GM12878 (cell line): Measurements from ENCODE around the gene CFAP58. TPM values are rescaled to one million over a fixed set of nuclear protein-coding genes. Genes with fewer than 3 reads are reported as not detected.

ENCODE experiments used
- ATAC-seq: fragments of 200-7000 bp; cut with Tn5 transposase; 3 replicates; pipeline ENCODE4 v1.9.1; 2020; ENCODE audit warnings: mild to moderate bottlenecking, moderate library complexity
- BruUV-seq: library from RNA; stranded (reverse); fragments of 400-500 nt; replicated peaks from 2 replicates; lab custom pipeline; 2021; lab: Mats Ljungman, UMichigan
- CTCF ChIA-PET: fragments of 300-600 bp; sonication (Branson Sonifier 250); formaldehyde crosslinking; extraction: SDS; loops from one replicate; lab custom pipeline; 2021; ENCODE audit warnings: inconsistent platforms; lab: Yijun Ruan, JAX
- POLR2A ChIA-PET: fragments of 350-600 bp; formaldehyde crosslinking; extraction: SDS; loops from one replicate; lab custom pipeline; 2021; ENCODE audit warnings: inconsistent platforms; lab: Charles Lee
- RAD21 ChIA-PET: fragments of 300-600 bp; sonication (Branson Sonifier 250); formaldehyde crosslinking; loops from one replicate; lab custom pipeline; 2023; ENCODE audit warnings: antibody characterized with exemption; ENCODE audit not compliant: unreplicated experiment; lab: Charles Lee
- SMC1A ChIA-PET: fragments of 300-600 bp; sonication (Branson Sonifier 250); formaldehyde crosslinking; loops from one replicate; lab custom pipeline; 2023; ENCODE audit not compliant: unreplicated experiment, uncharacterized antibody; lab: Charles Lee
- DNase-seq: peaks from one replicate; pipeline ENCODE4 v3.0.0-alpha.2; 2011; ENCODE audit warnings: low read depth, low spot score
- FAIRE-seq: peaks from 3 replicates; lab custom pipeline; 2011; peaks lifted over from hg19 to GRCh38; lab: Jason Lieb, UNC
- H2AFZ ChIP-seq: 2 replicates; pipeline ENCODE4 v1.6.0; 2011; ENCODE audit warnings: low read depth, low read length, control low read depth; ENCODE audit not compliant: control insufficient read depth
- H3K27ac ChIP-seq: 2 replicates; pipeline ENCODE4 v1.5.1; 2011; ENCODE audit warnings: control low read depth; ENCODE audit not compliant: control insufficient read depth, insufficient read depth
- H3K27me3 ChIP-seq, 2 experiments: replicated peaks in 1 of 2; 2 replicates each; pipeline versions ENCODE4 v1.6.0 to v1.6.1; 2011; ENCODE audit warnings: low read length in 1 of 2; ENCODE audit not compliant: control insufficient read depth in 2 of 2, insufficient read depth in 2 of 2
- H3K36me3 ChIP-seq, 2 experiments: 2 replicates each; pipeline ENCODE4 v1.5.1; 2011; ENCODE audit warnings: low read length in 1 of 2; ENCODE audit not compliant: control insufficient read depth in 2 of 2, insufficient read depth in 2 of 2
- H3K4me1 ChIP-seq: 2 replicates; pipeline ENCODE4 v1.6.1; 2011; ENCODE audit warnings: mild to moderate bottlenecking, low read length, moderate library complexity, mixed read lengths; ENCODE audit not compliant: control insufficient read depth, insufficient read depth
- H3K4me2 ChIP-seq: 2 replicates; pipeline ENCODE4 v1.6.0; 2011; ENCODE audit warnings: control low read depth; ENCODE audit not compliant: control insufficient read depth, insufficient read depth
- H3K4me3 ChIP-seq: fragments of 200-600 bp; sonication (generic); 2 replicates; pipeline ENCODE4 v1.5.1; 2016
- H3K79me2 ChIP-seq: 2 replicates; pipeline ENCODE4 v1.6.0; 2011; ENCODE audit warnings: low read length; ENCODE audit not compliant: control insufficient read depth, insufficient read depth
- H3K9ac ChIP-seq: 2 replicates; pipeline ENCODE4 v1.8.0; 2011; ENCODE audit warnings: low read length, control low read depth, mixed read lengths; ENCODE audit not compliant: control insufficient read depth, insufficient read depth
- H3K9me3 ChIP-seq: replicated peaks from 3 replicates; pipeline ENCODE4 v1.5.1; 2011; ENCODE audit warnings: mild to moderate bottlenecking, low read length; ENCODE audit not compliant: control insufficient read depth, insufficient read depth
- H4K20me1 ChIP-seq: 2 replicates; pipeline ENCODE4 v1.6.0; 2011; ENCODE audit not compliant: control insufficient read depth, insufficient read depth
- ATF7 ChIP-seq: fragments of 450-650 bp; IDR thresholded peaks from 2 replicates; pipeline ENCODE4 v1.6.1; 2016; ENCODE audit warnings: low read depth, mild to moderate bottlenecking
- LARP7 ChIP-seq: fragments of 450-650 bp; IDR thresholded peaks from 2 replicates; pipeline ENCODE4 v1.6.1; 2017; ENCODE audit warnings: mild to moderate bottlenecking
- MEF2B ChIP-seq: fragments of 450-650 bp; IDR thresholded peaks from 2 replicates; pipeline ENCODE4 v1.6.1; 2018; ENCODE audit warnings: mild to moderate bottlenecking, moderate library complexity; ENCODE audit not compliant: partially characterized antibody, poor library complexity, severe bottlenecking
- RFX5 ChIP-seq: IDR thresholded peaks from 2 replicates; pipeline ENCODE4 v1.6.1; 2011; ENCODE audit warnings: low read depth, low read length, improper control_type of control experiment
- RUNX3 ChIP-seq: IDR thresholded peaks from 2 replicates; pipeline ENCODE4 v1.6.1; 2012; ENCODE audit warnings: low read length, inconsistent platforms
- SUZ12 ChIP-seq: fragments of 200-600 bp; sonication (generic); IDR thresholded peaks from one replicate; pipeline ENCODE4 v1.6.1; 2018; ENCODE audit warnings: antibody characterized with exemption, mild to moderate bottlenecking; ENCODE audit not compliant: unreplicated experiment
- WGBS: methylation state at CpG from one replicate; pipeline ENCODE4 v1.1.6; 2016; ENCODE audit warnings: low lambda C conversion rate; ENCODE audit not compliant: insufficient replicate concordance, insufficient coverage; ENCODE audit errors: missing lambda C conversion rate; 5-methylcytosine and 5-hydroxymethylcytosine counted together
- in situ Hi-C: fragments of 300-500 bp; cut with MboI; formaldehyde crosslinking; loops from 9 replicates; pipeline ENCODE4 v1.14.3; 2018; ENCODE audit warnings: mixed read lengths
- intact Hi-C: fragments of 100-400 bp; cut with micrococcal nuclease; formaldehyde crosslinking; loops from one replicate; pipeline ENCODE4 v1.14.2; 2022; ENCODE audit not compliant: unreplicated experiment
- polyA plus RNA-seq, 11 experiments: library from polyadenylated mRNA; depleted of rRNA in 4 of 11; unstranded in 6 of 11; stranded (reverse) in 5 of 11; fragments of >200 nt; fragmentation: Nextera tagmentation in 4 of 11; fragmentation: Illumina TruSeq in 1 of 11; extraction: Ambion mirVana in 4 of 11; extraction: Trizol in 1 of 11; gene quantifications; 1 replicate in 1 of 11; 2 replicates in 10 of 11; pipeline versions ENCODE4 v1.2.1 to v1.2.3, GENCODE V29; 2011 to 2016; ENCODE audit warnings: inconsistent platforms in 2 of 11, missing spikeins in 2 of 11, low read depth in 1 of 11
- total RNA-seq, 4 experiments: library from RNA; depleted of rRNA in 3 of 4; stranded (reverse); fragments of >200 nt in 3 of 4; fragmentation: Illumina TruSeq in 1 of 4; extraction: Trizol in 1 of 4; gene quantifications; 2 replicates each; pipeline versions ENCODE4 v1.2.1 to v1.2.3, GENCODE V29; 2013 to 2021
- TF ChIP-seq, protein P1 (sequence below): IDR thresholded peaks from 2 replicates; pipeline ENCODE4 v1.6.1; 2012; ENCODE audit warnings: low read depth, low read length, improper control_type of control experiment
- TF ChIP-seq, protein P2 (sequence below): fragments of 450-650 bp; formaldehyde crosslinking; IDR thresholded peaks from 2 replicates; pipeline ENCODE4 v1.4.0; 2020; ENCODE audit warnings: mild to moderate bottlenecking, moderate library complexity

The CFAP58 gene
- total and polyA plus RNA-seq, 10 of the 15 experiments (the other 5 are each of a cell fraction or from before 2014, with no cell fraction given), result 0.03 to 0.35 (median 0.21) TPM

DNA sequence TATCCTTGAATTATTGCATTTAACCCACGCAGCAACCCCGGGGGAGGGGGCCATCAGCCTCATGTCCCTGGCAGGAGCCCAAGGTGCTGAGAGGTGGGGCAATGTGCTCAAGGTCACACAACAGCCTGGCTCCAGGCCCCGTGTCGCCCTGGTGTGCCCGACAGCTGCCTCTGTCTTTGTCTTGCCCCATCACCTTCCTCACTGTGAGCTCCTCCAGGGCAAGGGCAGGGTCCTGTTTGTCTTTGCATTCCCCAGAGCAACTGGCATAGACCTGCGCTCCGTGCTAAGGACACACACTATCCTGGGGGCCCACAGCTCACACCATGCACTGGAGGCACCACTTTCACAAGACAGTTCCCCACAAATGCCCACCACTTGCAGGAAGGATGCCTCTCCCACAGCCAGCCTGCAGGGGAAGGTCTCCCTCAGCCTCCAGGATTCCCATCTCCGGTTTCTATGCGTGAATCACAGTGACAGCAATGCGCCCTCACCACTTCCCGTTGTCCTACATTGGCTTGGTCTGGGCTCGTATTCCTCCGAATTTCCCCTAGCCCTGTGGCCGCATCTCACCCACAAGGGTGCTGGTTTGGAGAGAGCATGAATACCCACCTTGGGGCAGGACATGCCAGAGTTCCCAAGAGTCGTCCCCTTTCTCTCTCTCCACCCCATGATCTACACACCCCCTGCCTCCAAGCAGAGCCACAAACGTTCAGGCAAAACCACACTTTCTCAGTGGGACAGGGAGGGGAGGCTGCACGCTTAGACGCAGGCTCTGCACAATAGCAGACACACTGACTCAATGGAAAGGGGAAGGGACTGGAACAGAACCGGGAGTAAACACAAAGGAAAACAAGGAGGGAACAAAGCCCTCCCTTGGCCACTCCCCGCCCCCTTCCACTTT is 25.6 kb upstream of the CFAP58 start:
- ATAC-seq (no peak), DNase-seq (no peak), FAIRE-seq (no peak)
- Histone ChIP-seq H3K4me1 (peaks cover 25% of the 10 kb centered on the region), H3K27ac (0 out of 2 replicates have a peak overlapping the region, but pooled peaks have one; percentile 2), H3K4me2 (peak overlapping the region; percentile 88), H3K9ac (peak overlapping the region; percentile 28), H2AFZ (no peak overlapping the region), H3K27me3 (no peaks in the 10 kb centered on the region), H4K20me1 (peaks cover 20% of the 10 kb centered on the region; the same call in 1 of the 2 replicates), H3K79me2 (peaks cover 46% of the 10 kb centered on the region), H3K4me3 (peak overlapping the region; percentile 59; the same call in 1 of the 2 replicates)
- CTCF ChIA-PET, result interaction anchor here (0.6 to 4.2 kb wide), 4 partner anchors 21 to 53 kb away, joined by 3 to 30 read pairs (median 8); no protein-coding TSS in a partner anchor
- WGBS, result 78% methylated on average over 19 of the region's 20 CpGs
- in situ Hi-C loops, result no loop called here
- RAD21 ChIA-PET, result interaction anchor here (1.2 to 2.0 kb wide), 2 partner anchors 13 to 22 kb away, joined by 4 to 12 read pairs; no protein-coding TSS in a partner anchor
- no TSS peak for BruUV-seq
- SMC1A ChIA-PET, result interaction anchor here (1.4 kb wide), 1 partner anchor 9 kb away, joined by 5 read pairs; no protein-coding TSS in a partner anchor
- POLR2A ChIA-PET, result interaction anchor here (1.7 kb wide), 1 partner anchor 9 kb away, joined by 6 read pairs; the partner anchor contains the start of gene ITPRIP
- TF ChIP-seq RFX5 (no peak), RUNX3 (0 out of 2 replicates have a peak, but pooled peaks have one; percentile 17)
- TF ChIP-seq, all 136 proteins: peak for 1
- Histone ChIP-seq H3K9me3 (no peaks in the 10 kb centered on the region), H3K36me3 (peaks cover 0 to 7% of the 10 kb centered on the region in 2 experiments; a peak in 2 of 4 replicates)
- intact Hi-C loops, result no loop called here

DNA sequence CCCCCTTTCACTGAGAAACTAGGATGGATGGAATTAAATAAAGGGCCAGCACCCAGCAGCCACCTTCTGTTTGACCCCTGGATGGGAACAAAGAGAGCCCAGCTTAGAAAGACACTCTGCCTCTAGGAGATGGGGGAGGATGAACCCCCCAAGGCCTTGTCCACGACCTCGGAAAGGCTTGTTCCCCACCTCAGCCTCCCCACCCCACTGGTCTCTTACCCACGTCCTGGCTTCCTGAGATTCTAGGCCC is 25.1 kb upstream of the CFAP58 start:
- intact Hi-C loops, result no loop called here
- SMC1A ChIA-PET, result interaction anchor here (1.4 to 1.6 kb wide), 2 partner anchors 20 to 36 kb away, joined by 3 to 5 read pairs; no protein-coding TSS in a partner anchor
- H3K9me3 ChIP-seq, result no peaks in the 10 kb centered on the region

More for the DNA sequence above, 25.1 kb upstream of the CFAP58 start:
- POLR2A ChIA-PET, result interaction anchor here (1.7 kb wide), 1 partner anchor 9 kb away, joined by 6 read pairs; the partner anchor contains the start of gene ITPRIP
- Histone ChIP-seq H3K9ac (peak overlapping the region; percentile 59), H3K4me2 (peak overlapping the region; percentile 88), H3K27me3 (no peaks in the 10 kb centered on the region), H3K27ac (0 out of 2 replicates have a peak overlapping the region, but pooled peaks have one; percentile 2), H4K20me1 (peaks cover 20% of the 10 kb centered on the region; the same call in 1 of the 2 replicates), H2AFZ (no peak overlapping the region; the same call in 1 of the 2 replicates), H3K4me3 (peak overlapping the region; percentile 59), H3K79me2 (peaks cover 52% of the 10 kb centered on the region), H3K36me3 (peaks cover 0 to 7% of the 10 kb centered on the region in 2 experiments; a peak in 2 of 4 replicates), H3K4me1 (peaks cover 26% of the 10 kb centered on the region)
- ATAC-seq (no peak), DNase-seq (no peak), FAIRE-seq (no peak)
- no TSS peak for BruUV-seq
- WGBS, result 63% methylated on average over 3 of the region's 3 CpGs
- in situ Hi-C loops, result no loop called here
- no peak for TF ChIP-seq ATF7
- TF ChIP-seq, protein P1, sequence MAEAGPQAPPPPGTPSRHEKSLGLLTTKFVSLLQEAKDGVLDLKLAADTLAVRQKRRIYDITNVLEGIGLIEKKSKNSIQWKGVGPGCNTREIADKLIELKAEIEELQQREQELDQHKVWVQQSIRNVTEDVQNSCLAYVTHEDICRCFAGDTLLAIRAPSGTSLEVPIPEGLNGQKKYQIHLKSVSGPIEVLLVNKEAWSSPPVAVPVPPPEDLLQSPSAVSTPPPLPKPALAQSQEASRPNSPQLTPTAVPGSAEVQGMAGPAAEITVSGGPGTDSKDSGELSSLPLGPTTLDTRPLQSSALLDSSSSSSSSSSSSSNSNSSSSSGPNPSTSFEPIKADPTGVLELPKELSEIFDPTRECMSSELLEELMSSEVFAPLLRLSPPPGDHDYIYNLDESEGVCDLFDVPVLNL, result no peak
- TF ChIP-seq, protein P2, sequence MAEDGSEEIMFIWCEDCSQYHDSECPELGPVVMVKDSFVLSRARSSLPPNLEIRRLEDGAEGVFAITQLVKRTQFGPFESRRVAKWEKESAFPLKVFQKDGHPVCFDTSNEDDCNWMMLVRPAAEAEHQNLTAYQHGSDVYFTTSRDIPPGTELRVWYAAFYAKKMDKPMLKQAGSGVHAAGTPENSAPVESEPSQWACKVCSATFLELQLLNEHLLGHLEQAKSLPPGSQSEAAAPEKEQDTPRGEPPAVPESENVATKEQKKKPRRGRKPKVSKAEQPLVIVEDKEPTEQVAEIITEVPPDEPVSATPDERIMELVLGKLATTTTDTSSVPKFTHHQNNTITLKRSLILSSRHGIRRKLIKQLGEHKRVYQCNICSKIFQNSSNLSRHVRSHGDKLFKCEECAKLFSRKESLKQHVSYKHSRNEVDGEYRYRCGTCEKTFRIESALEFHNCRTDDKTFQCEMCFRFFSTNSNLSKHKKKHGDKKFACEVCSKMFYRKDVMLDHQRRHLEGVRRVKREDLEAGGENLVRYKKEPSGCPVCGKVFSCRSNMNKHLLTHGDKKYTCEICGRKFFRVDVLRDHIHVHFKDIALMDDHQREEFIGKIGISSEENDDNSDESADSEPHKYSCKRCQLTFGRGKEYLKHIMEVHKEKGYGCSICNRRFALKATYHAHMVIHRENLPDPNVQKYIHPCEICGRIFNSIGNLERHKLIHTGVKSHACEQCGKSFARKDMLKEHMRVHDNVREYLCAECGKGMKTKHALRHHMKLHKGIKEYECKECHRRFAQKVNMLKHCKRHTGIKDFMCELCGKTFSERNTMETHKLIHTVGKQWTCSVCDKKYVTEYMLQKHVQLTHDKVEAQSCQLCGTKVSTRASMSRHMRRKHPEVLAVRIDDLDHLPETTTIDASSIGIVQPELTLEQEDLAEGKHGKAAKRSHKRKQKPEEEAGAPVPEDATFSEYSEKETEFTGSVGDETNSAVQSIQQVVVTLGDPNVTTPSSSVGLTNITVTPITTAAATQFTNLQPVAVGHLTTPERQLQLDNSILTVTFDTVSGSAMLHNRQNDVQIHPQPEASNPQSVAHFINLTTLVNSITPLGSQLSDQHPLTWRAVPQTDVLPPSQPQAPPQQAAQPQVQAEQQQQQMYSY (CRISPR knock-in tag), result no peak
- TF ChIP-seq MEF2B, result no peak
- no peak for TF ChIP-seq LARP7
- TF ChIP-seq SUZ12, result no peak
- RAD21 ChIA-PET, result interaction anchor here (1.2 to 2.0 kb wide), 2 partner anchors 13 to 23 kb away, joined by 4 to 12 read pairs; no protein-coding TSS in a partner anchor
- CTCF ChIA-PET, result interaction anchor here (0.6 to 4.2 kb wide), 5 partner anchors 21 to 54 kb away, joined by 3 to 30 read pairs (median 9); no protein-coding TSS in a partner anchor
